ENCODE measurements around the gene EYS.

GRCh38 chr6:63760199-63760598 is 1946.8 kb downstream of the EYS start:
- TF ChIP-seq YY1 (IDR thresholded peaks at IDR 0.05; ENCODE audit: insufficient read depth, insufficient read length), result no peak
- no peak for TF ChIP-seq ZNF274 (IDR thresholded peaks at IDR 0.05; ENCODE audit: low read depth, low read length)
